GM21717 (cell line): ENCODE measurements around the gene FIS1.
"Not testable (repeated sequence)": the region's sequence is repeated elsewhere in the genome, so short reads cannot be mapped to it uniquely, and the experiment has no call there.

Source experiments
- ATAC-seq: cut with Tn5 transposase; IDR thresholded peaks from one replicate; pipeline ENCODE4 v1.9.1; 2021; ENCODE audit warnings: mild to moderate bottlenecking, moderate library complexity; ENCODE audit not compliant: unreplicated experiment

Gene FIS1

DNA sequence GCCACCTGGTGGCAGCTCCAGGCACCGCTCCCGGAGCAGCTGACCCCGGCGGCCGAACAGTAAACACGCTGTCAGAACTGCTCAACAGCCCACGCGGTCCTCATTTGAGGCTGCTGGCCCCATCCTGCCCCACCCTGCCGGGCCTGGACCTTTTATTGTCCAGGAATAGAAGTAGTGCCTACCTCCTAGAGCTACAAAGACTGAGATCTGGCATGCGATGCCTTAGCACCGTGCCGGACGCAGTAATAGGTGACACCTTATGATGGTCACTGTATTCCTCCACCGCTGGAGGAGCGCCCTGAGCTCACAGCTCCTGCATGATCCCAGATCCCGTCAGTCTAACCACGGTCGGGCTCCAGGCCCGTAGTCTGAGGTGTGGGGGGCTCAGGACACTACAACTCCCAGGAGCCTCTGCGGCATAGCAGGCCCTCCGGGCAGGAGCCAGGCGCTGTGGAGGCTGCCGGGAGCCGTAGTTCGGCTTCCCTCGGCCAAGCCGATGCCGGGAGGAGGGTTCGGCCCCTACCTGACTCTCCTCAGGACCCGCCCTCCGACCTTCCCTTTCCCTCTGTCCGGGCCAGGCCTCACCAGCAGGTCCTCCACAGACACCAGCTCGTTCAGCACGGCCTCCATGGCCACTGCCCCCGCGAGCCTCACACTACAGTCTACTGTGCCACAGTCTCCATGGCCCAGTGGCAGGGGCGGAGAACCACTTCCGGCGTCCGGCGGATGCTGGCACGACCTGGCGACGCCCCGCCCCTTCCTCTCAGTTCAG lies at the start of gene FIS1:
Gene FIS1, minus strand, starts transcription at position 707 of the 772 bp plus-strand sequence. Its CDS starts 77 bp downstream, at position 630.
- ATAC-seq: peak; percentile 85

DNA sequence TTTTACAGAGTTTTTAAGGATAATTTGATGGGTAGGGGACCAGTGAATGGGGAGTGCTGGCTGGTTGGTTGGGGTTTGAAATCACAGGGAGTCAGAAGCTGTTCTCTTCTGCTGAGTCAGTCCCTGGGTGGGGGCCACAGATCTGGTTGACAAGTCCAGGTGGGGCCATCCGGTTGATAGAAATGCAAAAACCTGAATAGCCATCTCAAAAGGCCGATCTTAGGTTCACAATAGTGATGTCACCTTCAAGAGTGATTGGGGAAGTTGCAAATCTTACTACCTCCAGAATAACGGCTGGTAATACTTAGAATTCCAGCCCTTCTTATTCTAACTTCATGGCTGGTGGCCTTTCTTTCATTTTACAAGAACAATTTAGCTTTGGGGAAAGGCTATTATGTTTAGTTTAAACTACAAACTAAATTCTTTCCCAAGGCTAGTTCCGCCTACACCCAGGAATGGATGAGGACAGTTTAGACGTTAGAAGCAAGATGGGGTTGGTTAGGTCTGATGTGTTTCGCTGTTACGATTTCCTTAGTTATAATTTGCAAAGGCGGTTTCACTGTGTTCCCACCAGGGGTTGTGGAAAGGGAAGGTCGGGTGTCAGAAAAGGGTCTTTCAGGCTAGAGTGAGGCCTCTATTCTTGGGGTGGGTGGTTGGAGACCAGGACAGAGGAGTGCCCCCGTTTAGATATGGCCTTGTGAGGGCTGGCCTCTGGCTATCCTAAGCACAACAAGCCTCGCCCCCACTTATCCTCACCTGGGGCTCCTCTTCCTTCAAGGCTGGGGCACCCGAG lies 49.4 kb upstream of the FIS1 start:
- no peak for ATAC-seq

DNA sequence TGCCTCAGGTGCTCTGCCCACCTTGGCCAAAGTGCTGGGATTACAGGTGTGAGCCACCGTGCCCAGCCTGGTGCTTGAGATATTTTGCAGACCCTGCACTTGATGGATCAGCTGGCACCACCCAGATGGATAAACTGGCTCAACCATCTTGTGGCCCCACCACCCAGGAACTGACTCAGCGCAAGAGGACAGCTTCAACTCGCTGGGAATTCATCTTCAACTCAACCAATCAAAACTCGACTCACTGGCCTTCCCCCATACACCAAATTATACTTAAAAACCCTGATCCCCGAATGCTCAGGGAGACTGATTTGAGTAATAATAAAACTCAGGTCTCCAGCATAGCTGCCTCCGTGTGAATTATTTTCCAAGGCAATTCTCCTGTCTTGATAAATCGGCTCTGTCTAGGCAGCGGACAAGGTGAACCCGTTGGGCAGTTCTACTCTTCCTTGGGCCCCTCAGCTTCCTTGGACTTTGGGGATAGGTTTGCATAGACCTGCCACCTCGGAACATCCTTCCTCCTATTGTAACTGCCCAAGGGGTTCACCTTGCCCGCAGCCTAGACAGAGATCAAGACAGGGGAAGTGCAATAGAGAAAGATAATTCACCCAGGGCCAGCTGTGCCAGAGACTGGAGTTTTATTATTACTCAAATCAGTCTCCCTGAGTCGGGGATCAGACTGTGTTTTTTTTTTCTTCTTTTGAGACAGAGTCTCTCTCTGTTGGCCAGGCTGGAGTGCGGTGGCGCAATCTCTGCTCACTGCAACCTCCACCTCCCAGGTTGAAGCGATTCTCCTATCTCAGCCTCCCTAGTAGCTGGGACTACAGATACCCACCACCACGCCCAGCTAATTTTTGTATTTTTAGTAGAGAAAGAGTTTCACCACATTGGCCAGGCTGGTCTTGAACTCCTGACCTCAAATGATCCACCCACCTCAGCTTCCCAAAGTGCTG lies 48.5 kb upstream of the FIS1 start:
- not testable (repeated sequence) for ATAC-seq

DNA sequence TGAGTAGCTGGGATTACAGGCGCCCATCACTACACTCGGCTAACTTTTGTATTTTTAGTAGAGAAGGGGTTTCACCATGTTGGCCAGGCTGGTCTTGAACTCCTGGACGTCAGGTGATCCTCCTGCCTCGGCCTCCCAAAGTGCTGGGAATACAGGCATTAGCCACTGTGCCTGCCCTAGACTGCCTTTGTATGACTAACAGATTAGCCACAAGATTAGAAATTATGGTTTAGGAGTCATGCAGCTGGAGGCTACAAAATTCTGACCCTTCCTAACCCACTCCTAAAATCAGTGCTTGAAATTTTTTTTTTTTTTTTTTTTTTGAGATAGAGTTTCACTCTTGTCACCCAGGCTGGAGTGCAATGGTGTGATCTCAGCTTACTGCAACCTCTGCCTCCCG lies 47.7 kb upstream of the FIS1 start:
- not testable (repeated sequence) for ATAC-seq

DNA sequence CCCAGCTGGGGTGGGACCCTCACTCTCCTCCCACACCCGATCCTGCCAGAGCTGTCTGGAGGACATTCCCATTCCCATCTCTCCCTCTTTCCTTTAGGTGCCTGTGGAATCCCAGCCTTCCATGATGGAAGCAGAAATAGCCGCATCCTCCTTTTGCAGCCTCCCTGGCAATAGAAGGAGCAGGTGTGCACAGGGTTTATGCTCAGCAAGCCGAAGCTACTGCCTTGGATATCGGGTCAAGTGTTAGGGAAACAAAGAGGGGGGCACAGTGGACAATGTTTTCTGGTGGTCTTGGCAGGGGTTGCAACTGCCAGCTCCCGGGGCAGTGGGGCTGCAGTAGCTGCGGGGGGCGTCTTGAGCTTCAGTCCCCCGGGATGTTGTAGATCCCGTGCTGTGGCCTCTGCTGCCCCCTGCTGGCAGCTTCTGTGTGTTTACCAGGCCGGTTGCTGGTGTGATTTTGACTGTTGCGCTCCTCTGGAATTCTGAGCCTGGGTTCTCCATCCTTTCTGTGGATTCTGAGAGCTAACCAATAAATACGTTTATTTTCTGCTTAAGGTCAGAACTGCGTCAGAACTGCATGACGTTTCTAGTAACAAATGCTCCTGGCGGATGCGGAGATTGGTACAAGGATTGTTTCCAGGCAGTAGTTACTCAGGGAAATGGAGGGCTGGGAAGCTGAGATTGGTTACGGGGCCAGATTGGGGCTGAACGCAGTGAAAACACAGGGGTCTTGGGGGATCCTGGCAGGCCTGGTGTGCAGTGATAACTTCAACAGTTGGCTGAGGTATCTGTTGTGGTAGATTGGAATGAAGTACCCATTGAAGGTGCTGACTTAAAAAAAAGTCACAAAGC lies 45.5 kb upstream of the FIS1 start:
- ATAC-seq: not testable (repeated sequence)

DNA sequence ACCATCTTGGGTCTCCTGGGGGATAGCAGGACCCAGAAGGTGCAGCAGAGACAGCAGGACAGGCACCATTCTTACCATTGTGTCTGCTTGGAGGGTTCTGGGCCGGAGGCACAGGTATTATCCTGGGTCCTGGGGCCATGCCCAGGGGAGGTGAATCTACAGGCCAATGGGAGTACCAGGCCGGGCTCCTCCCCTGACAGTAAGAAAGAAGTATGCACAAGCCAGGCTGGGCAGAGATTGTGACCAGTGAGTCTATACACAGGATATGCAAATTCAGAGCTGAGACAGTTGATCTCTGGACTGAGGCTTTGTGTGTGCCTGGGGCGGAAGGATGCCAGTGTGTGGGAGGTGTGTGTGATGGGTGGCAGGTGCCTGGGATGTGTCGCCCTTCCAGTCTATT lies 44.8 kb upstream of the FIS1 start:
- peak; percentile 62 for ATAC-seq

DNA sequence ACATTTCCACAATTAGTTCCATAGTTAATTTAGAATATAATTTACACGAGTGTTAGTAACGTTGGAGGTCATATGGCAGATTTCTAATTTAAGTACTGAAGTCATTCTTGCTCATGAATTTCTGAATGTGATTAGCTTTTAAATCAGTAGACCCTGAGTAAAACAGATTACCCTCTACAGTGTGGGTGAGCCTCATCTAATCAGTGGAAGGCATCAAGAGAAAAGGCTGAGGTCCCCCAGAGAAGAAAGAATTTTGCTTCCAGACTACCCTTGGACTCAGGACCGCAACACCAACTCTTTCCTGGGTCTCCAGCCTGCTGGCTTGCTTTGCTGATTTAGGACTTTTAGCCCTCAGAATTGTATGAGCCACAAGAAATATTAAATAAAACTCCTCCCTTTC lies 43.6 kb upstream of the FIS1 start:
- no peak for ATAC-seq

DNA sequence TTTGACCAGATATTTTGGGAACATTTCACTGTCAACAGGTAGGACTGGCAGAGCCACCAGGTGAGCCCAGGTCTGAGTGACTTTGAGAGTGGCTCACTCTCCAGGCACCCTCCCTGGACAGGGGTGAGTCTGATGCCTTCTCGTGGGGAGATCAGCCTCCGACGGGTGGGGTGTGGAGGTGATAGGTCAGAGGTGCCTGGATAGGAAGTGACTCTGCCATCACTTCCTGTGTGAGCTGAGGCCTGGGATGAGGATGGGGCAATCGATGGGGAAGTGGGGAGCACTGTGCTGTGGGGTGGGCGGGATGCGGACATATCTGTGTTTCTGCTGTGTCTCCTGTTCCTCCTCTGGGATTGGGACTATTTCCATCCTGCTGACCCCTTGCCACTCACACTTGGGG lies 42.2 kb upstream of the FIS1 start:
- ATAC-seq: no peak

DNA sequence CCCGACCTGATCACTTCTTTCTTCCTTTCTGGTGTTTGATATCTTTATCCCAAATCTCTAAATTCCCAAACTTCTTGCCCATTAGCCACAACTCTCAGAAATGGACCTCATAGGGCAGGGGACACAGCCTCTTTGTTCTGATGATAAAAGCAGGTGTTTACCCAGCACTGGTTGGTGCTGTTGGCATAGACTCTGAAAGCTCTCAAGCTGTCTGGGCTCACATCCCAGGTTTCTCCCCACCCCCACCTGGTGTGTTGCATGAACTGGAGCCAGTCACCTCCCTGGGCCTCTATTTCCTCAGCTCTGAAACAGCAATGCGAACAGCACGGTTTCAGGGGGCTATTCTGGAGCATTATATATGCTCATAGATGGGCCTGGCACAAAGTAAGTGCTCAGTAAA lies 41.0 kb upstream of the FIS1 start:
- ATAC-seq: not testable (repeated sequence)

DNA sequence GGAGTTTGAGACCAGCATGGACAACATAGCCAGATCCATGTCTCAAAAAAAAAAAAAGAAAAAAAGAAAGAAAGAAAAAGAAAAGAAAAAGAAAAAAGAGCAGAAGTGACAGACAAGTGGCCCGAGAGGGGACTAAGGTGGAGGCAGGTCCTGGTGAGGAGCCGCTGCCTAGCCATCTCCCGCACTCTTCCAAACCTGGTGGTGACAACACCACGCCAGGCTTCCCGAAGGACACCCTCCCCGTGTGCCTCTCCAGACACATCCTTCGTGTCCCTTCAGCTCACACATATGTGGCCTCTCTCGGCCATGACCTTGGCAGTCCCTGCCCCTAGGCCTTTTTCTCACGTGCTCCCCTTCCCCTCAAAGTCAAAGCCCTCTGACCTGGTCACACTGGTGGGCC lies 40.3 kb upstream of the FIS1 start:
- no peak for ATAC-seq

DNA sequence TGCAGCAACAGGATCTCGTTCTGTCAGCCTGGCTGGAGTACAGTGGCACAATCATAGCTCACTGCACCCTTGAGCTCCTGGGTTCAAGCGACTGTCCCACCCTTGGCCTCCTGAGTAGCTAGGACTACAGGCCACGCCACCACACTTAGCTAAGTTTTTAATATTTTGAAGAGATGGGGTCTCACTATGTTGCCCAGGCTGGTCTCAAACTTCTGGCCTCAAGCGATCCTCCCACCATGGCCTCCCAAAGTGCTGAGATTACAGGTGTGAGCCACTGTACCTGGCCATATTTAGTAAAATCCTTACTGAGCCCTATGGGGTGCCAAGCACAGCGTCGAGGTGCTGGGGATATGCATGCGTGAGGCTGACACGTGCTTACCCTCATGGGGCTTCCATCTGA lies 36.0 kb upstream of the FIS1 start:
- ATAC-seq: not testable (repeated sequence)

DNA sequence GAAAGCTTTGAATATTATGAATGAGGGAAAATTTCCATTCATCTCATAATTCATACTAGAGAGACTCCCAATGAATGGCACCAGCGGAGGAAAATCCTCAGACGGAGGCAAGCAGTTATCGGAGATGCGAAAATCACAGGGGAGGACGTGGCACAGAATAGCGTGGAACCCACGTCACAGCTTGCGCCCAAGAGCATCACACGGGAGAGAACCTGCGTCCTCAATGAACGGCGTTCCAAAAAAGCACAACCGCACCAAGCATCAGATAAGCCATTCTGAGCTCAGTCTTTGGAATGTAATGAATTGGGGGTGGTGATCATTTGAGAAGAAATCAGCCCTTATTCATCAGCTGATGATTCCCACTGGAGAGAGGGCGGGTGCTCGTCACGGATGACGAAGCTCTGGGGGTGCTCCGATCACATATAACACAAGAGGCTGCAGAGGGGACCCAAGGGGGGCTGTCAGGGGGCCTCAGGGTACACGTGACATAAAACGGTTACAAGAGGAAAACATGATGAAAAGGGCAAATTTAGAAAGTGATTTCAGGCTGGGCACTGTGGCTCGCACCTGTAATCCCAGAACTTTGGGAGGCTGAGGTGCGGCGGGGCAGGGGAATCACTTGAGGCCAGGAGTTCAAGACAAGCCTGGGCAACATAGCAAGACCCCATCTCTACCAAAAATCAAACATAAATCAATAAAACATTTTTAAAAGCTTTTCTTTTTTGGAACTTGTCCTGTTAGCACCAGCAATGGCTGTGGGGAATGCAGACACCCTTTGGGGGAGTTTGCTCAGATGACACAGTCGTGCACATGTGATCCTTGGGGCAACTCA lies 33.8 kb upstream of the FIS1 start:
- ATAC-seq: no peak

DNA sequence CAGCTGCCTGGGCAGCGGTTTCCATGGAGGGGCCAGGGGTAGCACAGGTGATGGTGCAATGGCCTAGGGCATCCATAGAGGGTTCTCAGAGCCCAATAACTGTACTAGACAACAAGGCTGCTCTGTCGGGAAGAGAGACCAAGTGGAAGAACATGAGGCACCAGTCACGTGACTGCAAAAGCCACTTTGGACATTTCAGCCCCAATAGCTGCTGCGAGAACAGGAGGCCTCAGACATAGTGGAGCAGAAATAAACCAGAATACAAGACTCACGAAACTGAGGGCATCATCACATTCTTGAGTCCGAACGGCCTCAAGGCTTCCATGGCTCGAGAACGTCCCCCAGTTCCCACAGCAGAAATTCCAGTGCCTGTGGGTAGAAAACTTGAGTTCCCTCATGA lies 32.3 kb upstream of the FIS1 start:
- no peak for ATAC-seq

DNA sequence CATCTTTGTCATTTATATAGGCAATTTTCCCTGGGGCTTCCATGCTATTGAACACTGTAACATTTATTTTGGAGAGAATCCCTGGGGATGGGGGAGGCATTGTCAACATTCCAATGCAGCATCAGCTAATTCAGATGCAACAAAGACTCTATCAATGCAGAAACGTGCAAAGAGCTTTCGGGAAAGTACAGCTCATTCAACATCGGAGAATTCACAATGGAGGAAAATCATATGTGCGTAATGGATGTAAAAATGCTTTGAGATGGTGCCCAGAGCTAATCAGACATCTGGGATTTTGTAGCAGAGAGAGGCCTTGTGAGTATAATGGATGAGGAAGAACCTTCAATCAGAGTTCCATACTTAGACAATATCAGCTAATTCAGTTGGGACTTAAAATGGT lies 28.3 kb upstream of the FIS1 start:
- no peak for ATAC-seq

DNA sequence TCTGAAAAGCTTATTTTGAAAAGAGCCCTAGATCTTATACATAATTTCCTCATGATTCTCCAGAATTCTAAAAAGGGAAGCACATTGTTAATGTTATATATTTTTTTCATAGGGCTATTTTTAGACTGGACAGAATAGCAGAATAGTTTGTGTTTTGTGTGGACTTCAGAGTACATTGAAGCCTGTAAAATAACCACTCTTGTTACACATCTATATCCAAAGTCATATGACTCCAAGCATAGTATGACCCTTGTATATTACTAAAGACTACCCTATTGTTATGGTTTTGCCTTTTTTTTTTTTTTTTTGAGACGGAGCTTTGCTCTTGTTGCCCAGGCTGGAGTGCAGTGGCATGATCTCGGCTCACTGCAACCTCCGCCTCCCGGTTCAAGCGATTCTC lies 26.1 kb upstream of the FIS1 start:
- no peak for ATAC-seq

DNA sequence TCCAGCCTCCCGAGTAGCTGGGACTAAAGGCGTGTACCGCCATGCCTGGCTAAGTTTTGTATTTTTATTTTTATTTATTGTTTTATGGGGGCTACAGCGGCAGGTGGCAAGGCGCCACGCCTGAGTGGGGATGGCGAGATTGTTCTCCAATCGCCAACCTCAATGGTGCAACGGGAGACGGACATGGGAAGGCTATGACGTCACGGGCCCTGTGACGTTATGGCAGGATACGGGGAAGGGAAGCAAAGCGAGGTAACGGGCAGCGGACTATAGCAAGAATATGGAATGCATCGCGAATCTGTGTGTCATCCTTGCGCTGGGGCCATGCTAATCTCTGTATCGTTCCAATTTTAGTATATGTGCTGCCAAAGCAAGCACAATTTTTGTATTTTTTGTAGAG lies 24.8 kb upstream of the FIS1 start:
- no peak for ATAC-seq

DNA sequence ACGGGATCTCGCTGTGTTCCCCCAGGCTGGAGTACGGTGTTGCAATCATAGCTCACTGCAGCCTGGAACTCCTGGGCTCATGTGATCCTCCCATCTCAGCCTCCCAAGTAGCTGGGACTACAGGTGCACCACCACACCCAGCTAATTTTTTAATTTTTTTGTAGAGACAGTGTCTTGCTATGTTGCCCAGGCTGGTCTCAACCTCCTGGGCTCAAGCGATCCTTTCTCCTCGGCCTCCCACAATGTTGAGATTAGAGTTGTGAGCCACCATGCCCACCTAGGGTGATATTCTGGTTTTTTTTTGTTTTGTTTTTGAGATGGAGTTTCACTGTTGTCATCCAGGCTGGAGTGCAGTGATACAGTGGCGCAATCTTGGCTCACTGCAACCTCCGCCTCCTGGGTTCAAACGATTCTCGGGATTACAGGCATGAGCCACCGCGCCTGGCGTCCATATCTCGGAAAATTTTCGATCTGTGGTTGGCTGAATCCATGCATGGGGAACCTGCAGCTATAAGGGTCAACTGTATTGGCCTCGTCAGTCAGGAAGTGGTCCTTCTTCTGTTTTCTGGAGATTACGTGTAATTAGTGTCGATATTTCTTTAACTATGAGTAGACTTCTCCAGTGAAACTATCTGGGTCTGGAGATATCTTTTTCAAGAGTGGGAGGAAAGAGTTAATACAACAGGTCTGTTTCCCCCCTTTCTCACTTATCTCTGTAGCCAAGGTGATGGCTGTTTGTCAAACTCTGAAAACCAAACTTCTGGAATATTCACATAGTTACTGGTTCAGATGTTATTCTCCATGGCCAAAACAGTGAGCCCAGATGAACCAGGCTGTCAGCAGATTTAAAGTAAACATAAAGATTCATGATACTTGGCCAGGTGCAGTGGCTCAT lies 21.0 kb upstream of the FIS1 start:
- no peak for ATAC-seq

DNA sequence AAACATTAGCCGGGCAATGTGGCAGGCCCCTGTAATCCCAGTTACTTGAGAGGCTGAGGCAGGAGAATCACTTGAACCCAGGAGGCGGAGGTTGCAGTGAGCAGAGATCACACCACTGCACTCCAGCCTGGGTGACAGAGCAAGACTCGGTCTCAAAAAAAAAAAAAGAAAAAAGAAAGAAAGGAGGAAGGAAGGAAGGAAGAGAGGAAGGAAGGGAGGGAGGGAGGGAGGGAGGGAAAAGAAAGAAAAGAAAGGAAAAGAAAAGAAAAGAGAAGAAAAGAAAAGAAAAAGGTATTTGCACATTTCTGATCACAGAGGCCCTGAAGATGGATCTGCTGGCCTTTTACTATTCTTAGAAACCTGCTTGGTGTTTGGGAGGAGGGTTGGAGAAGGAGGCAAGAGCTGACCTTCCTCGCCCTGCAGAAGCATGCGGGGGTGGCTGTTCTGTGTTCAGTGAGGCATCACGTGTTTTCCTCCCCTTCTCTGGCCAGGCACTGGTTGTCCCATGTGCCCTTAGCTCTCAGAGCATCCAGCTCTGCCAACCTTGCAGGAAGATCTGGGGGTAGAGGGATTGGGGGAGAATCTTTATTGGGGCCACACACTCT lies 19.3 kb upstream of the FIS1 start:
- ATAC-seq: not testable (repeated sequence)
